Left renal pelvis (tissue), 4 donors: ENCODE results near the gene HEPACAM2. TPM values are rescaled to one million over a fixed set of nuclear protein-coding genes. Genes with fewer than 3 reads are reported as not detected.

Source experiments
- DNase-seq, 4 donors: peaks; one replicate each; pipeline ENCODE4 v3.0.0-alpha.2; 2013; ENCODE audit warnings: low read depth in 4 of 4, low spot score in 3 of 4
- polyA plus RNA-seq, 4 donors: library from polyadenylated mRNA; unstranded; fragments of 120-200 nt; gene quantifications; one replicate each; pipeline ENCODE4 v1.2.1, GENCODE V29; 2013; ENCODE audit not compliant: insufficient read length in 4 of 4

The HEPACAM2 gene
- 1 to 10 TPM in 3 of 4 donors, under 1 TPM in 1; 0.42 to 6.1 (median 5.6) TPM for polyA plus RNA-seq

DNA sequence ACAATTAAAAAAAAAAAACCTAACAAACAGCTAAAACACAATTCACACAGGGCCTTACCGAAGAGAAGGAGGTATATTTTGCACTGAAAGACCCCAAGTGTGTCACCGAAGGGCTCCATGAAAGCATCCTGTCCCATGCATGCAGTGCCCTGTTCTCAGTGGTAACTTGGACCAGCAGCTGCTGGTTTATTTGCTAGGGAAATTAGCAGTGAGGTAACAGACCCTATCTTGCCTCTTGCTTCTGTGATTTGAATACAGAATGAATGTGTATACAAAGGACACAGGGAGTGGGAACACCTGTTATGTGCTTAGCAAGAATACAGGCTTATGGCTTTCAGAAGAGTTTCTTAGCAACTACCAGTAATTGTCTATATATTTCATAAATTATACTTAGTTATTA lies at the start of gene HEPACAM2:
TSS of gene HEPACAM2 (minus strand) at position 160 of the 400 bp plus-strand sequence.
- DNase-seq, result no peak

DNA sequence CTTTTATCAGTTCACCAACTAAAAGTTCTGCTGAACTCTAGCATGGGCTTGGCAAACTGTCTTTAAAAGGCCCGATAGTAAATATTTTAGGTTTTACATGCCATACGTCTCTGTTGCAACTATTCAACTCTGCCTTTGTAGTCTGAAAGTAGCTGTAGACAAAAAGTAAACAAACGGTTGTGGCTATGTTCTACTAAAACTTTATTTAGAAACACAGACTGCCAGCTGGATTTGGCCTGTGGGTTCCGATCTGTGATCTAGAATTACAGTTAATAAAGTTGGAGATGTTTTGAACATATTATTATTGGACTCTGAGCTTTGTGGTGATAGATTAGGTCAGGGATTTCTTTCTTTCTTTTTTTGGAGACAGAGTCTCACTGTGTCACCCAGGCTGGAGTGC lies 39.0 kb upstream of the HEPACAM2 start:
- DNase-seq, result no peak

DNA sequence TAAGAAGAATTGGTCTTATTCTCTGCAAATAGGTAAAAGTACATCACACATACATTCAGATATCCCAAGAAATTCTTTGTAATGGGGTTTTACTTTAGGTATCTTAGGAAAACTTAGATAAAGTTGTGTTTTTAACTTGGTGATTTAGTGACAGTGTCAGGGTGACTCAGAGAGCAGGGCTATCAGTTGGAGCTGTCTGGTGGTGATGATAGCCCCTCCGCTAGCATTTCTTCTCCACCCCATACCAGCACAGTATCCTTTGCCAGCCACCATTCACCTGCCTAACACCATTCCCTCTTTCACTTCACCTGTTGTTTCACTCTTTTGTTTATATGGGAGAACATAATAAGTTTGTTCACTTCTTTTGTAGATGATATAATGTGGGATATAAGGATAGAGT lies 36.3 kb upstream of the HEPACAM2 start:
- no peak for DNase-seq

DNA sequence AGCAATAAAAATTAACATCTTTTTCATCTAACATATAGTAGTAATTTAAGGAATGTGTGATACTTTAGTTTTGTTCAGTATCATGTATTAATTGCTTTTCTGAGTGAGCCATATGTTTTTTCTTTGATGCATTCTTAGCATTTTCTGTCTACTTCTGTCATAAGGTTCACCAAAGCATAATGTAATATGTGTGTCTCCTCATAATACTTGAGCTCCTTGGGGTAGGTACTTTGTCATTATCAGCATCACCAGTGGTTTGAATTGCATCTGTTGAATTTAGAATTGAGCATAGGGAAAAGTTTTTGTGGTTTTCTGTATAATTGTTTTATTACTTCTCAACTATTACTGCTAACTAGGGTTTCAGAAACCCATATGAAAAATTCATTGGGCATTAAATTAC lies 32.4 kb upstream of the HEPACAM2 start:
- no peak for DNase-seq

DNA sequence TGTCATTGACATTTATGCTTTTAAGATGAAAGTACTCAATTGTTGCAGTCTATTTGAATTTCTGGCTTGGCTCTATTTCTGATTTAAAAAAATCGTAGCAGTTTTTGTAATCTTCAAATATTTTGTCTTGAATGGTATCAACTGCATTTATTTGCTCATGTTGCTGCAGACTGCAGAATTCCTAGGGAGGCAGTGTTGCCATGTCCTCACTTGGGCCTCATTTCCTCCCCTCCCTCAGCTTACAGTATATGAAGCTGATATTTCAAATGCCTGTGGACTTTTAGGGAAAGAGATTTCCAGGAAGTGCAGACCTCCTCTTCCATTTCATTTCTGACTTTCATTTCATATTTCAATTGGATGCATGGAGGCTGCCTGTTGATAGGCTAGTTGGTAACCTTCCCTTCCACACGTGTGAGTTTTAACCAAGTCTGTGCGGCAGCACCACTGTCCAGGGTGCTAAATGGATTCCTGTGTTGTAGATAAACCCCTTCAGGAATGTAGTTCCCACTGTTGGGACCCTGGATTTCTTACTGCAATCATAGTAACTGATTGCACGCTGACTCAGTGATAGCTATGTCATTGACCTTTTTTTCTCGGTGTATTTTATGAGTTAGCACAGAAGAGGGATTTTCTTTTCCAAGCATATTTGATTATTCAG lies 23.4 kb upstream of the HEPACAM2 start:
- no peak for DNase-seq

DNA sequence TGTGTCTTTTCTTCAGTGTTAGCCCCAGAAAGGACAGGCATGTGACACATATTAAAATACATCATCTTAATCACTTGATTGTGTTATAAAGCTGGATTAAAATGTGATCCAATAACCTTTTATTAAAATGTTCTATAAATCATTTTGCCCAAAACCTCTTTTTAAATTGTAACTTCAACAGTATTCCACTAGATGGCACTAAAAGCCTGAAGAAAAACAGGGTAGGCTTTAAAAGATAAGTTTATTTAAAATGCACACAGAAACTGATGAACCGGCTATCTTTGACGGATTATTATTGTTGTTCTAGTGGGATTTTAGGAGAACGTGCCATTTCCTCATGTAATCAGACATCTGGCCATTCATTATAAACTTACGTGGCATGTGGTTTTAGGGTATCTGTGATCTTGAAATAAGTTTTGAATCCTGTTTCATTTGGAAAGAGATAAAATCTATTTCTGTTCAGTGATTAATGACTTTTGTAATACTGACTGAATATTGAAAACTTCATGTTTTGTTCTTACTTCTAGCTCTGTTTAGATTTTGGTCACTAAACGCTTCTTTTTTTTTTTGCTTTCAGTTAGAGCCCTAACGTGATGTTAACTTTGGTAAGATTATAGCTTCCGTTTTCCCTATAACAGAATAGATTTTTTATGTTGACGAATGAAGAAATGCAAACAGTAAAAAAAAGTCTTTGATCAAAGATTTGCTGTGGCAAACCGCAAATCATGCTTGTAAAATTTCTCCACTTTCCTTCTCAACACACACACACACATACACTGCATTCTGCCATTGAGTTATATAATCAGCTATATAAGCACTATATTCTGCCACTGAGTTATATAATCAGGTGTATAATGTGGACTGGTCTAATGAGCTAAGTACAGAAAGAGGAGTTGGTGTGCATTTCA lies 19.5 kb upstream of the HEPACAM2 start:
- DNase-seq, result no peak

DNA sequence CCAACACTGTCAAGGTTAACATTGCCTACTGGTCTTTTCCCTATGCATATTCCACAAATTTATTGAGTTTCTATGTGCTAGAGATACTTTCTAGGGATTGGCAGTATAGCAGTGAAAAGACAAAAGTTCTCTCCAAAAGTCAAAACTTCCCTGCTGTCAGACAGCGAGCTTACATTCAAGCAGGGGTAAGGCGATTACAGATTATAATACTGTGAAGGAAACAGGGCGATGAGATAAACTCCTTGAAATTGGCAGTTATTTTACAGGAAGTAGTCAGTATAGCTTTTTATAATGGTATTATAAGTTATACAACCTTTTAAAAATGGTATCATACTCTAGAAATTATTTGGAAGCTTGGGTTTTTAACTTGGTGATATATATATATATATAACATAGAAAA lies 15.8 kb upstream of the HEPACAM2 start:
- no peak for DNase-seq

DNA sequence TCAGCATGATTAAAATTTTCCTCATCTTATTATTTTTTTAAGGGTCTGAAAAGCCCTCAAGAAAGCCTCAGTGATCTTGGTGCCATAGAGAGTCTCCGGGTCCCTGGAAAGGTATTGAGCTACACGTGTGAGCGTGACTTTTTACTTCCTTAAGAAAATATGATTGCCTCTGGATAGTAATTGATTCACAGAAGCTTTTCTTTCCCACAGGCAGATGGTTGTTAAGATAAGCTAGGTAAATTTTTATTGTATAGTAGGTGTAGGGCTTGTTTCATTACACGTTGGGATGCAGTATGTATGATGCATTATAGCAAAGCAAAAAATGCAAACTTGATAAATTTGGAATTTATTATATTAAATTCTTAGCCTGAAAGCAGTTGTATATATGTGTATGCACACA lies 13.6 kb upstream of the HEPACAM2 start:
- no peak for DNase-seq

DNA sequence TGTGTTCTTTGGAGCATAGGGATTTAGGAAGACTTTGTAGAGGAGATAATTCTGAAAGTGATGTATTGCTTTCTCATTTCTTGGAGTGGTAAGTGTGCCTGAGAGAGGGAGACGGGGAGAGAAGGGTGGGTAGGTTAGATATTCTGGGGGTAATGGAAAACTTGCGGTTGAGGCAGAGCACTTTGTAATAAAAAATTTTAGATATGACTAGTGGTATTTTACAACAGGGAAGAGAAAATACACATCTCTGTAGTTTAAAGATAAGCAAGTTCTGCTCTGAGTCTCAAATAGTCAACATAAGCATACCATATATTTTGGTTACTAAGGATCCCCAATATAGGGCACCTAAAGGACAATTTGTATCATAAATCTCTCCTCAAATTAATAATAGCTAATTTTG lies 12.5 kb upstream of the HEPACAM2 start:
- no peak for DNase-seq

DNA sequence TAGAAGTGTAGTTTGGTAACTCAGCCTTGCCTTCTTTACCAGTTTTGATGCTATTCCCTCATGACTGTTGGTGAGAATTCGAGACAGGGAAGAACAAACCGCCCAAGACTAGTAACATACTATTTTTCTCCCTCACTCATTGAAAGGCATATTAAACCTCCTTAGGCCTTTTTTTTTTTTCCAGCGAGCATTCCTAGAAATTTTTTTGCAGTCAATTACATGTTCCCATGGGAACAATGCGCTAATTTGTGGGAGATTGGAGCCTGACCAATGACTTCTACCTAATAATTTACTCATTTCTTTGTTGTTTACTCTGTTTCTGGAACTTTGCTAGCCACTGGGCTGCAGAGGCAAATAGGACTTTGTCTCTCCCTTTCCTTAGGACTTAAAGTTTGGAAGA lies 11.9 kb upstream of the HEPACAM2 start:
- DNase-seq, result no peak

DNA sequence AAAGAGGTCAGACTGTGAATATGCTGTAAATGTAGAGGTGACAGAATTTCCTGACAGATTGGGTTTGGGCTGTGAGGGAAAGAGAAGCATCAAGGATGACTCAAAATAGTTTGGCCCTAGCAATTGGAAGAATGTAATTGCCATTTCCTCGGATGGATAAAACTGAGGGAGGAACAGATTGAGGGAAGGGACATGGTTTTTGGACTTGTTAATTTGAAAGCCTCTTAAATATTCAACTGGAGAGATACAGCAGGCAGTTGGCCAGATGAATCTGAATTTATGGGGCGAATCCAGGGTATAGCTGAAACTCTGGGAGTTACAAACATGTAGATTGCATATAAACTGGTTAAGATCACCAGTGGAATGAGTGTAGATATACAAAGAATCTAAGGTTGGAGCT lies 9.3 kb upstream of the HEPACAM2 start:
- DNase-seq, result no peak

DNA sequence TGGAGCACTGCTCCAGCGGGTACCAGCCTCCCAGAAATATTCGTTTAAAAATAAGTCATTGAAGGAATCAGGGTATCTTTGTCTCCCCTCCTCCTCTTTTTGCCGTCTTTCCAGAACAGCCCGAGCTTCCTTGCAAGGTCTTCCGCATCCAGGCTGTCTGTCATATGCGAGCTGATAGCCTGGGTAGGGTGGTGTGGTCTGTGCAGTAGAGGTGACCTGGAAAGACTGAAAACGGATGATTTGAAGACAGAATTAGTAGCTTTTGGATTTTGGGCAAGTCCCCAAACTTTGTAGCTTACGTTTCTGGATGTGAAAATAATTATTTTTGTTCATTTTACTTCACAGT lies 6.4 kb upstream of the HEPACAM2 start:
- no peak for DNase-seq

DNA sequence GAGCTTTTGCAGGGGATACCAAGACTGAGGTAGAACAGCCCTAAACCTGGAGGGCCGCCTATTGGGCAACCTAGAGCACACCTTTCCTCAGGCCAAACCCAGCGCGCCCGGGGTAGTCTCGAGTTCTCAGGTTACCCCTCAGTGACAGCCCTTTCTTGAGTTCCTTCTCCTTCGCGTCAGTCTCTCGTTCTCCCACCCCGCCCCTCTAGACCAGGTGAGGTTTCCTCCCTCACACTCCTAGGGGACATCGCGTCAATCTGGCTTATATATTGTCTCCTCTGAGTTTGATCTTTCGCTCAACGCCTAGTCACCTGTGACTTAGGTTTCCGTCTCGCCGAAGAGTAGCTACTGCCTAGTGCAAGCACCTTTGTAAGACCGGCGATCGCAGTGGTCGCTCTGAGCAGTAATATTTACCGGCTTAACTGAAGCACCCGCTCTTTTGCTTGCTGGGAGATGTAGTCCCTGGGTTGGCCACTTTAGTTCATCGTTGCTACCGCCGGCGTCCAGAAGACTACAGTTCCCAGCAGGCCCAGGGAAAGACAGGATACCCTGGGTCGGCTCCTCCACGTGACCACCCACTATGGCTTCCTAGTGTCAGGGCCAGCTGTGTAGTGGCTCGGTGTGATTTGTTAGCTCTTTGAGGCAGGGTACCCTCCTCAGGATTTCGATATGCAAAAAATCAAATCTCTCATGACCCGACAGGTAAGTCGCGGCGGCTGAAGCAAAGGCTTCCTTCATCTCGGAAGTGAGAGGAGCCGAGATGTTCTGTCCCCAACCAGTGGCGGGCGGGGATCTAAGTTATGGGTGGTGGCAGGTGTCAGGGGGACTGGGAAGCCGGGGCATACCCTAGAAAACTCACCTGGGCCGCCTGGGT lies 5.8 kb upstream of the HEPACAM2 start, which contains the start of gene VPS50:
TSS of gene VPS50 (plus strand) at position 568 of the 874 bp plus-strand sequence. CDS start at position 670, 102 bp downstream.
- peak; percentile 82 to 96 (median 90) for DNase-seq

DNA sequence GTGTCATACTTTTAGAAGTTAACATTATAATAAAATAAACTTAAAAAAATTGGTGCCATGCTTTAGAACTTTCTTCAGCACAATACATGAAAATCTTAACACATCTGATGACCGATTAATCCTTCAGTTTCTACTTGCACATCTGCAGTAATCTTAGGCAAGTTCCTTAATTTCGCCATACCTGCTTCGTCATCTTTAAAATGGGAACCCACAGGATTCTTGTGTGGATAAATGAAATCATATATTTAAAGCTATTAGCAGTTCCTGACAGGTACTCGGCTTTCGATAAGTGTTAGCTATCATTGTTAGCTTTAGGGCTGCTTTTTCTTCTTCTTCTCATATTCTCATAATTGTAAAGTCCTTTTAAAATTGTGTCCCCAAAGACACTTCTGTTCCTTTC lies 5.0 kb upstream of the HEPACAM2 start:
- no peak for DNase-seq

DNA sequence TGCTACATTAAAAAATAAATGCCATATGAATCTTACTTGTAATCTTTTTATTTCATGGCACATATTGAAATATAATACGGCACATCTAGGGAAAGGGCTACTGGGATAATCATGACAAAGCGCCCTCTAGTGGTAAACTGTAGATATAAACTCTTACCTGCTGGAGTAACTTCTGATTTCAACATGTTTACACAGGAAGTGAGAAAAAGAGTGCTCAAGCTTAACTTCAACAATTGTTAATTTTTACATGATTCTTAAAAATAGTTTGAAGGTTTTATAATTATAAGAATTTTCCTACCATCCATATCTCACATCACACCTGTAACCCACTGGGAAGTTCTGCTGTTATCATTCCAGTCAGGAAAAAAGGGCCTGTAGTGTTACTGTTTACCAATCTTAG lies 2.0 kb upstream of the HEPACAM2 start:
- no peak for DNase-seq

DNA sequence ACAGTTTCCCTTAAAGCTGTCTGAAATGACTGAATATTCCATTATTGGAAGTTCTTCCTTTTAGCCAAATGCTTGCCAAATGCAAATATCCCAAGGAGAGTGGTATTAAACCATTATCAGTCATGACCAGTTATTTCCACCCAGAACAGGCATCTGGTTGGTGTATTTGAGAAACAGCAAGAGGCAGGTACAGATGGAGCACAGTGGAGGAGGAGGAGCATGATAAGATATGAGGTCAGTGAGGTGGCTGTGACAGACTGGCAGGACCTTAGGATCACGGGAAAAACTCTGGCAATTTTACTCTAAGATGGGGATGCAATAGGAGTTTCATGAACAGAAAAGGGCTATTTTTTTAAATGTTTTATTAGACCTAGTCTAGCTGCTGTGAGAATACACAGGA lies 6.4 kb downstream of the HEPACAM2 start:
- DNase-seq, result no peak

DNA sequence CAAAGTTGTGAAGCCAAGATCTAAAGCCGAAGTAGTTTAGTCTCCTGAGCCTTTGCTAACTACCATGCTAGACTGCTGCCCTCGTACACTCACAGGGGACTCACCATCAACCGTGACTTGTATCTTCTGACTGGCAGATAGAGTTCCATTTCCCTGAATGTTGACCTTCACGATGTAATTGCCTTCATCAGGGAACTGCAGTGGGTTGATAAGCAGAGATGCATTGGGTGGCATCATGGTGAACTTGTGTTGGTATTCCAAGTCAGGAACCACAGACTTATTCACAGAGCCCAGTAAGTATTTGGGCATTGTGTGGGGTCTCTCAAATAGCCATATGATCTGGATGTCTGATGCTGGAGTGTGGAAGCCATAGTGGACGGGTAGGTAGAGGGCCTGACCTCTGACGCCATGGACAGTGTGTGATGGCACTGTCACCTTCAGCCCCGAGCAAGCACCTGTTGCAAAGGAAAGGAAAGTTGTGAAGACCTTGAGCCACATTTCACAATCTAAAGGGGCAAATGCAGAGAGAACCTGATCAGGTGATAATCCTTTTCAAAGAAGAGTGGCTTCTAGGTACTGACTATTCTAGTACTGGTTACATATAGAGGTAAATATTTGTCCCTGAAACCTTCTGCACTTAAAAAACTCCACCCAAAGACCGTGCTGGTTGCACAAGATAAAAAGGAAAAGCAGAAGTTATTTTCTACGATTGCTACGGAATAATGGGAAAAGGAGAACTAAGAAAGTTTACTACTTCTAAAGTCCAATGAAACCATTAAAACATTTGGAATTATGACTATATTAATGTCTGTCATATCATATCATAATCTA lies 7.1 kb downstream of the HEPACAM2 start:
- no peak for DNase-seq

DNA sequence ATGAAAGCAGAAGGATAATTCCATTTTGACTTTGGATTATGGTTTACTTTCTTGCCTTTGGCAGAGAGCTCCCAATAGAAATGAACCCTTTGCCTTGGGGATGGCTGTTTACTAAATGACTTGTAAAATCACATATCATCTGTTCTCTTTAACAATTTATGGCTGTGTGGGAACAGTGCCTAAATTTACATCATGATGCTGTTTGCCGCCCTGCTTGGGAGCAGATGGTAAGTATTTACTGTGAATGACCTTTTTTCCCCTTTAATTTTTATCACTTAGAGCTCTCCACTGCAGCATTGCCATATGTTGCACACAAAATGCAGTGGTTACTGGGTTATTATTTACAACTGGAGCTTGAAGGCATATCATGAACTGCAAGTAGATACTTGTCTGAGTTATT lies 13.4 kb downstream of the HEPACAM2 start:
- no peak for DNase-seq

DNA sequence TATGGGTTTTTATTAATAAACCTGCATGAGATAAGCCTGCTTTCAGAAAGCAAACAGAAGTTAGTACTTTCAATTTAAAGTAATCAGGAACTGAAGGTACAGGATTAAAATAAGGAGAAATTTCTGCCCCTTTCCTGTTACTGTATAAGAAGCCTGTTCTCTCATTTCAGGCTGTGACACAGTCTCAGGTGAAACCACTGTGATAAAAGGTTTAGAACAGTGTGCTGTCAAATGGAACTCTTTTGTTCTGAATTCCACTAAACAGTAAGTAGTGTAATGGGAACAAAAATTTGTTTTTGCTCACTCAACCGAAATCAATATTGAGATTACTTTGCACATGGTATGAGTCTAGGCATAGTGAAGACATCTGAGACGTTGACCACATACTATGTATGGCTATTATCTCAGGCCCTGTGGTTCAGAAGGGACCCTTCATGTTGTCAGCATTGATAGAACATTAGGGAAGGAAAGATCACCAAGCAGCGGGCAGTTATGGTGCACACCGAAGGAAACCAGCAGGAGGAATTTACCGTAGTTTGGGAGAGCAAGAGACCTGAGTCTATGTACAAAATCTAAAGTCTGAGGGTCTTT lies 14.9 kb downstream of the HEPACAM2 start:
- no peak for DNase-seq

DNA sequence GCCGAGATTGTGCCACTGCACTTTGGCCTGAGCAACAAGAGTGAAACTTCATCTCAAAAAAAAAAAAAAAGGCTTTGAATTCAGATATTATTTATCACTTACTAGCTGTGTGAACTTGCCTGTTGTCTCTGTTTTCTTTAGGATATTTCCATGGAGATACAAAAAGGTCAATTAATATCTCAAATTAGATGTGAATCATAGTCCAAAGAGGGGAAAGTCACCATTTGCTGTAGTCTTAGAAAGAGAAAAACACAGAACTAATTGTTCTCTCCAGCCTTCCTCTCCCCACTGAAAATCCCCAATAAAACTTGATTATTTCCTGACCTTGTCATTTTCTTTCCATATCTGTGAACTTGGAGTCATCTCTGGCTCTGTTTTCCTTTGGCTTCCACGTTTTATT lies 21.2 kb downstream of the HEPACAM2 start:
- DNase-seq, result no peak
